HepG2 (cell line): ENCODE data around the gene ANXA3. TPM values are rescaled to one million over a fixed set of nuclear protein-coding genes. Genes with fewer than 3 reads are reported as not detected.

Source experiments
- ATAC-seq: fragments of 200-7000 bp; cut with Tn5 transposase; 3 replicates; pipeline ENCODE4 v1.9.1; 2020; ENCODE audit warnings: mild to moderate bottlenecking, moderate library complexity
- BruUV-seq: library from RNA; stranded (reverse); fragments of 400-500 nt; replicated peaks from 2 replicates; lab custom pipeline; 2021; lab: Mats Ljungman, UMichigan
- CTCF ChIA-PET: fragments of 300-600 bp; formaldehyde crosslinking; extraction: SDS; loops from one replicate; lab custom pipeline; 2021; ENCODE audit warnings: low total read pairs, inconsistent platforms, low intra/inter-chr PET ratio; lab: Yijun Ruan, JAX
- POLR2A ChIA-PET: fragments of 350-600 bp; sonication (Branson Sonifier 250); formaldehyde crosslinking; loops from one replicate; lab custom pipeline; 2020; ENCODE audit warnings: antibody characterized with exemption, inconsistent platforms; lab: Yijun Ruan, JAX
- DNase-seq: peaks from one replicate; pipeline ENCODE4 v3.0.0-alpha.2; 2015; ENCODE audit warnings: low spot score
- FAIRE-seq: peaks from 3 replicates; lab custom pipeline; 2011; peaks lifted over from hg19 to GRCh38; lab: Jason Lieb, UNC
- H2AFZ ChIP-seq: one replicate; pipeline ENCODE4 v1.6.1; 2011; ENCODE audit warnings: low read length, inconsistent platforms
- H3K27ac ChIP-seq: fragments of 300-600 bp; 3 replicates; pipeline ENCODE4 v1.8.0; 2011; ENCODE audit warnings: mixed run types, mild to moderate bottlenecking, mixed read lengths, low read length, inconsistent platforms; ENCODE audit not compliant: insufficient read depth; ENCODE audit errors: extremely low read length
- H3K27me3 ChIP-seq, 2 experiments: fragments of 200-600 bp in 1 of 2; 2 replicates in 1 of 2; 3 replicates in 1 of 2; pipeline versions ENCODE4 v1.6.0 to v1.8.0; 2011; ENCODE audit warnings: low read length in 2 of 2, mild to moderate bottlenecking in 2 of 2, moderate library complexity in 2 of 2, inconsistent platforms in 1 of 2; ENCODE audit not compliant: insufficient read depth in 2 of 2, control insufficient read depth in 1 of 2
- H3K36me3 ChIP-seq, 2 experiments: fragments of 200-600 bp in 1 of 2; replicated peaks in 1 of 2; 2 replicates in 1 of 2; 3 replicates in 1 of 2; pipeline versions ENCODE4 v1.5.1 to v1.8.0; 2011; ENCODE audit warnings: low read length in 2 of 2, inconsistent platforms in 1 of 2; ENCODE audit not compliant: insufficient read depth in 2 of 2, control insufficient read depth in 1 of 2
- H3K4me1 ChIP-seq: 2 replicates; pipeline ENCODE4 v1.5.1; 2012; ENCODE audit warnings: low read length, inconsistent platforms; ENCODE audit not compliant: insufficient read depth
- H3K4me2 ChIP-seq: 2 replicates; pipeline ENCODE4 v1.6.0; 2011; ENCODE audit warnings: low read depth, low read length, inconsistent platforms
- H3K4me3 ChIP-seq, 3 experiments: fragments of 200-600 bp in 1 of 3; sonication (generic), shearing (Covaris generic) in 1 of 3; replicated peaks in 1 of 3; 2 replicates each; pipeline ENCODE4 v1.5.1; 2011 to 2016; ENCODE audit warnings: low read length in 3 of 3, inconsistent platforms in 2 of 3, low read depth in 2 of 3, mild to moderate bottlenecking in 2 of 3, control low read depth in 1 of 3, mixed read lengths in 1 of 3; ENCODE audit not compliant: insufficient read depth in 1 of 3
- H3K79me2 ChIP-seq: one replicate; pipeline ENCODE4 v1.6.1; 2011; ENCODE audit warnings: low read length, inconsistent platforms; ENCODE audit not compliant: insufficient read depth
- H3K9ac ChIP-seq: 2 replicates; pipeline ENCODE4 v1.6.0; 2011; ENCODE audit warnings: mild to moderate bottlenecking, low read depth, low read length, inconsistent platforms; ENCODE audit not compliant: insufficient read depth
- H3K9me3 ChIP-seq: 2 replicates; pipeline ENCODE4 v1.5.1; 2012; ENCODE audit warnings: mild to moderate bottlenecking, low read length
- H4K20me1 ChIP-seq: 2 replicates; pipeline ENCODE4 v1.6.0; 2011; ENCODE audit warnings: inconsistent platforms, mild to moderate bottlenecking, low read length, moderate library complexity; ENCODE audit not compliant: insufficient read depth
- CAMTA2 ChIP-seq: sonication (generic); formaldehyde crosslinking; IDR thresholded peaks from 2 replicates; pipeline ENCODE4 v1.4.0; 2020; ENCODE audit warnings: mild to moderate bottlenecking, missing genetic modification reagents, borderline replicate concordance
- CEBPG ChIP-seq: IDR thresholded peaks from 2 replicates; pipeline ENCODE4 v1.6.1; 2016
- GABPB1 ChIP-seq: IDR thresholded peaks from 2 replicates; pipeline ENCODE4 v1.6.1; 2016; ENCODE audit warnings: mild to moderate bottlenecking, missing genetic modification reagents, moderate library complexity, missing compliant biosample characterization
- GFI1 ChIP-seq: sonication (generic); formaldehyde crosslinking; IDR thresholded peaks from 2 replicates; pipeline ENCODE4 v1.5.0; 2020; ENCODE audit warnings: missing genetic modification reagents, mild to moderate bottlenecking, borderline replicate concordance
- MIER2 ChIP-seq: IDR thresholded peaks from 2 replicates; pipeline ENCODE4 v1.6.1; 2016; ENCODE audit warnings: missing biosample characterization, missing genetic modification reagents
- RXRB ChIP-seq: IDR thresholded peaks from 2 replicates; pipeline ENCODE4 v1.6.1; 2016; ENCODE audit warnings: borderline replicate concordance, missing genetic modification reagents, missing compliant biosample characterization
- SUZ12 ChIP-seq: fragments of 150-350 bp; IDR thresholded peaks from 2 replicates; pipeline ENCODE4 v1.6.1; 2014; ENCODE audit warnings: low read depth, low read length
- ZBTB7A ChIP-seq: sonication (generic); formaldehyde crosslinking; IDR thresholded peaks from 2 replicates; pipeline ENCODE4 v1.8.0; 2022; ENCODE audit warnings: mild to moderate bottlenecking, missing genetic modification reagents
- ZNF205 ChIP-seq: IDR thresholded peaks from 2 replicates; pipeline ENCODE4 v1.6.1; 2018; ENCODE audit warnings: missing biosample characterization, missing genetic modification reagents
- ZNF253 ChIP-seq: sonication (generic); formaldehyde crosslinking; IDR thresholded peaks from 2 replicates; pipeline ENCODE4 v1.8.0; 2022; ENCODE audit warnings: mild to moderate bottlenecking, missing genetic modification reagents, borderline replicate concordance
- ZZZ3 ChIP-seq: sonication (generic); formaldehyde crosslinking; IDR thresholded peaks from 2 replicates; pipeline ENCODE4 v1.4.0; 2020; ENCODE audit warnings: missing genetic modification reagents, mild to moderate bottlenecking, borderline replicate concordance
- WGBS: methylation state at CpG from one replicate; pipeline ENCODE4 v1.1.6; 2017; ENCODE audit warnings: low lambda C conversion rate; 5-methylcytosine and 5-hydroxymethylcytosine counted together
- in situ Hi-C: cut with HindIII; loops from 2 replicates; pipeline ENCODE4 v1.10.0; 2017; ENCODE audit warnings: low pct_unique_long_range_greater_than_20kb; ENCODE audit not compliant: extremely low pct_ligation_motif_present
- intact Hi-C: fragments of 100-400 bp; cut with micrococcal nuclease; formaldehyde crosslinking; loops from one replicate; pipeline ENCODE4 v1.10.0; 2022; ENCODE audit not compliant: unreplicated experiment
- polyA plus RNA-seq, 8 experiments: library from polyadenylated mRNA; depleted of rRNA in 3 of 8; stranded (reverse) in 7 of 8; unstranded in 1 of 8; fragments of >200 nt; fragmentation: Illumina TruSeq in 4 of 8; extraction: Trizol in 4 of 8; gene quantifications; 2 replicates each; pipeline versions ENCODE4 v1.2.1 to v1.2.3, GENCODE V29; 2011 to 2016; ENCODE audit warnings: low read depth in 4 of 8, missing spikeins in 1 of 8, mixed read lengths in 1 of 8; ENCODE audit not compliant: insufficient read depth in 1 of 8
- total RNA-seq, 5 experiments: library from RNA; depleted of rRNA; stranded (reverse); fragments of >200 nt; fragmentation: Illumina TruSeq; extraction: Trizol; gene quantifications; 2 replicates each; pipeline ENCODE4 v1.2.3, GENCODE V29; 2016; ENCODE audit warnings: low read depth in 1 of 5
- TF ChIP-seq, protein P1 (sequence below): IDR thresholded peaks from 2 replicates; pipeline ENCODE4 v1.6.1; 2012; ENCODE audit warnings: low read depth, low read length, improper control_type of control experiment
- TF ChIP-seq, protein P2 (sequence below): sonication (generic); formaldehyde crosslinking; IDR thresholded peaks from 2 replicates; pipeline ENCODE4 v1.4.0; 2020; ENCODE audit warnings: missing genetic modification reagents

ANXA3 gene
- total and polyA plus RNA-seq, 2 of the 13 experiments (the other 11 are each of a cell fraction or from before 2014, with no cell fraction given) = 6.5 to 6.9 TPM

DNA sequence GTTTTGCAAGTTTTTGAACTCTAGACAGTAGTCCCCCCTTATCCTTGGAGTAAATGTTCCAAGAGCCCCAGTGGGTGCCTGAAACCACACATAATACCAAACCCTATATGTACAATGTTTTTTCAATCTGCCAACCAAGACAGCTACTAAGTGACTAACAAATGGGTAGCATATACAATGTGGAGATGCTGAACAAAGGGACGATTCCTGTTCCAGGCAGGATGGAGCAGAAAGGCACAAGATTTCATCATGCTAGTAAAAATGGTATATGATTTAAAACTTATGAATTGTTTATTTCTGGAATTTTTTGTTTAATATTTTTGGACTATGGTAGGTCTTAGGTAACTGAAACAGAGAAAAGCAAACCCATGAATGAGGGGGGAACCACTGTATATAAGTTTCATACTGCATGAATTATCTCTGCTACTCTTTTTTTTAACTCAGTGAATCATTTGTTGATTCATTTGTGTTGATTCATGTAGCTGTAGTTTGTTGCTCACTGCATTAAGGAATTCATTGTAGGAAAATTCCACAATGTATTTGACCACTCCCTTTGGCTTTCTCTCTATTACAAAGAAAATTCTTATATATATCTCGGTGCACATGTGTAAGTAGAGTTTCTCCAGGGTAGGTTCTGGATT, 21.9 kb upstream of the ANXA3 start:
- no peaks in the 10 kb centered on the region for H3K9me3 ChIP-seq
- no peak overlapping the region for H3K27ac ChIP-seq
- H3K36me3 ChIP-seq = peaks cover 10 to 32% of the 10 kb centered on the region in 2 experiments
- no peak for FAIRE-seq
- no peaks in the 10 kb centered on the region for H3K79me2 ChIP-seq
- intact Hi-C loops (no loop called here), in situ Hi-C loops (loop anchor here (10.0 kb wide), 1 partner anchor 575 kb away; no protein-coding TSS in a partner anchor)
- H3K4me3 ChIP-seq = no peak overlapping the region
- H3K4me2 ChIP-seq = no peak overlapping the region
- no peak overlapping the region for H2AFZ ChIP-seq
- no peaks in the 10 kb centered on the region for H3K27me3 ChIP-seq
- no peaks in the 10 kb centered on the region for H4K20me1 ChIP-seq
- ChIA-PET CTCF (no interaction called here), POLR2A (no interaction called here)
- no peak for ATAC-seq
- 98% methylated on average over 2 of the region's 2 CpGs for WGBS
- no TSS peak for BruUV-seq
- no peak overlapping the region for H3K9ac ChIP-seq
- no peaks in the 10 kb centered on the region; the same call in 1 of the 2 replicates for H3K4me1 ChIP-seq
- TF ChIP-seq SUZ12 (no peak), GFI1 (CRISPR knock-in tag) (no peak)
- no peak for DNase-seq

DNA sequence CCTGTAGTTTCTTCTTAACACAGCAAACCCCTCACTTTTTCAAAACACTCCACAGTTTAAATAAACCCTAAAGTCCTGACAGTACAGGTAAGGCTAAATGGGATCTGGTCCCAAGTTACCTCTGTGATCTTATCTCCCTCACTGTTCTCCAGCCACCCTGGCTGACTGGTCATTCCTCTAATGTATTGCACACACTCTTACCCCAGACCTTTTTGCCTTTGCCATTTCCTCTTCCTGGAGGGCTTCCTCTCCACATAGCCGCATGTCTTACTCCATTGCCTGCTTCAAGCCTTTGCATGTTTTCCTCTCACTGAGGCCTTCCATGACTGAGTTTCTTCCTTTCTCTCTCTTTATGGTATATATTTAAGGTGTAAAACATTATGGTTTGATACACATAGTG, 19.5 kb upstream of the ANXA3 start:
- in situ Hi-C loops = no loop called here
- H3K79me2 ChIP-seq = no peaks in the 10 kb centered on the region
- ChIA-PET POLR2A (no interaction called here), CTCF (no interaction called here)
- no peak overlapping the region for H3K4me2 ChIP-seq
- H3K27ac ChIP-seq = no peak overlapping the region
- no peaks in the 10 kb centered on the region for H3K27me3 ChIP-seq
- WGBS = 100% methylated on average over 1 of the region's 1 CpG
- no TSS peak for BruUV-seq
- no peak overlapping the region for H3K4me3 ChIP-seq
- ATAC-seq (no peak), FAIRE-seq (no peak), DNase-seq (no peak)
- no peaks in the 10 kb centered on the region; the same call in 1 of the 2 replicates for H3K4me1 ChIP-seq
- no peaks in the 10 kb centered on the region for H3K9me3 ChIP-seq
- no peak overlapping the region for H3K9ac ChIP-seq
- intact Hi-C loops = no loop called here
- no peaks in the 10 kb centered on the region for H4K20me1 ChIP-seq
- peaks cover 13 to 41% of the 10 kb centered on the region in 2 experiments for H3K36me3 ChIP-seq
- no peak overlapping the region for H2AFZ ChIP-seq
- TF ChIP-seq CEBPG (CRISPR knock-in tag) (no peak), RXRB (no peak), CAMTA2 (CRISPR knock-in tag) (no peak), GABPB1 (CRISPR knock-in tag) (no peak), ZBTB7A (CRISPR knock-in tag) (no peak), ZZZ3 (CRISPR knock-in tag) (no peak), ZNF253 (CRISPR knock-in tag) (no peak), ZNF205 (no peak), MIER2 (no peak)
- TF ChIP-seq, protein P1, sequence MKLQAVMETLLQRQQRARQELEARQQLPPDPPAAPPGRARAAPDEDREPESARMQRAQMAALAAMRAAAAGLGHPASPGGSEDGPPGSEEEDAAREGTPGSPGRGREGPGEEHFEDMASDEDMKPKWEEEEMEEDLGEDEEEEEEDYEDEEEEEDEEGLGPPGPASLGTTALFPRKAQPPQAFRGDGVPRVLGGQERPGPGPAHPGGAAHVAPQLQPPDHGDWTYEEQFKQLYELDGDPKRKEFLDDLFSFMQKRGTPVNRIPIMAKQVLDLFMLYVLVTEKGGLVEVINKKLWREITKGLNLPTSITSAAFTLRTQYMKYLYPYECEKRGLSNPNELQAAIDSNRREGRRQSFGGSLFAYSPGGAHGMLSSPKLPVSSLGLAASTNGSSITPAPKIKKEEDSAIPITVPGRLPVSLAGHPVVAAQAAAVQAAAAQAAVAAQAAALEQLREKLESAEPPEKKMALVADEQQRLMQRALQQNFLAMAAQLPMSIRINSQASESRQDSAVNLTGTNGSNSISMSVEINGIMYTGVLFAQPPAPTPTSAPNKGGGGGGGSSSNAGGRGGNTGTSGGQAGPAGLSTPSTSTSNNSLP = no peak
- TF ChIP-seq, protein P2, sequence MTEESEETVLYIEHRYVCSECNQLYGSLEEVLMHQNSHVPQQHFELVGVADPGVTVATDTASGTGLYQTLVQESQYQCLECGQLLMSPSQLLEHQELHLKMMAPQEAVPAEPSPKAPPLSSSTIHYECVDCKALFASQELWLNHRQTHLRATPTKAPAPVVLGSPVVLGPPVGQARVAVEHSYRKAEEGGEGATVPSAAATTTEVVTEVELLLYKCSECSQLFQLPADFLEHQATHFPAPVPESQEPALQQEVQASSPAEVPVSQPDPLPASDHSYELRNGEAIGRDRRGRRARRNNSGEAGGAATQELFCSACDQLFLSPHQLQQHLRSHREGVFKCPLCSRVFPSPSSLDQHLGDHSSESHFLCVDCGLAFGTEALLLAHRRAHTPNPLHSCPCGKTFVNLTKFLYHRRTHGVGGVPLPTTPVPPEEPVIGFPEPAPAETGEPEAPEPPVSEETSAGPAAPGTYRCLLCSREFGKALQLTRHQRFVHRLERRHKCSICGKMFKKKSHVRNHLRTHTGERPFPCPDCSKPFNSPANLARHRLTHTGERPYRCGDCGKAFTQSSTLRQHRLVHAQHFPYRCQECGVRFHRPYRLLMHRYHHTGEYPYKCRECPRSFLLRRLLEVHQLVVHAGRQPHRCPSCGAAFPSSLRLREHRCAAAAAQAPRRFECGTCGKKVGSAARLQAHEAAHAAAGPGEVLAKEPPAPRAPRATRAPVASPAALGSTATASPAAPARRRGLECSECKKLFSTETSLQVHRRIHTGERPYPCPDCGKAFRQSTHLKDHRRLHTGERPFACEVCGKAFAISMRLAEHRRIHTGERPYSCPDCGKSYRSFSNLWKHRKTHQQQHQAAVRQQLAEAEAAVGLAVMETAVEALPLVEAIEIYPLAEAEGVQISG = no peak
